SIG-M5 treated with dmso at 0.1 percent for 504 hours (cell line): ENCODE data around the gene FAM13A.
"Not testable (repeated sequence)": the region's sequence is repeated elsewhere in the genome, so short reads cannot be mapped to it uniquely, and the experiment has no call there.

Experiments used
- DNase-seq: peaks from one replicate; lab custom pipeline; 2025; ENCODE audit not compliant: unreplicated experiment; lab: John Stamatoyannopoulos, UW

FAM13A gene

GRCh38 chr4:89000844-89001360 is 56.1 kb downstream of the FAM13A start:
- DNase-seq, result no peak

DNA sequence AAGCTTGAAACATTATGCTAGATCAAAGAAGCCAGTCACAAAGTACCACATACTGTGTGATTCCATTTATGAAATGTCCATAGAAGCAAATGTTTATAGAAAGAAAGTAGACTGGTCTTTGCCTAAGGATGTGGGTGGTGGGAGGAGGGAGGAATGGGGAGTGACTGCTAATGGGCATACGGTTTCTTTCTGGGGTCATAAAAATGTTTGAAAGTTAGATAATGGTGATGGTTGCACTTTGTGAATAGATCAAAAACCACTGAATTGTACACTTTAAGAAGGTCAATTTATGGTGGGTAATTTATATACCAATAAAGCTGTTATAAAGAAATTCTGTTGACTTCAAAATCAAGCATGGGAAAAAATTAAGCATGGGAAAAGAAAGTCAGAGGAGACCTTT is 56.6 kb downstream of the FAM13A start:
- no peak for DNase-seq

DNA sequence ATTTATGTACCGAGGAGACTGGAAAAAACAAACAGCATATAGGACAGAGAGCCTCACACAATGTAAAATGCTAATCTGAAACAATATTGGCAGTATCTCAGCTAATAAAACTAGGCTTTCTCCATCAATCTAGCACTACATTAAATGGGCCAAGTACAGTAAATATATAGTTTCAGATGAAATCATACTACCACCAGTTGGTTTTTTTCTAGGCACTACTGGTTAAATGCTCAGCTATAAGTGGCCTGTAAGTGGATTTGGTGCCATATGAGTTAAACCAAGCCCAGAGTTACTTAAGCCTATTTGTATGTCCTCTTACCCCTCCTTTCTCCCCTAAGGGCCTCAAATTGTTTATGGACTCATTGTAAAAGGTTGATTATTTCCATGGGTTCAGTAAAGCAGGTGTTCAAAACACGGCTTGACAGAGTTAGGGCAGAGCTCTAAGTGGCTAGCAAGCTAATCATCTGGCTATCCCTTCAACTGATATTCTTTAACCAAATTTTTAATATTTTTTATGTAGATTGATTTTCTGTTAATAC is 57.5 kb downstream of the FAM13A start:
- DNase-seq, result no peak

DNA sequence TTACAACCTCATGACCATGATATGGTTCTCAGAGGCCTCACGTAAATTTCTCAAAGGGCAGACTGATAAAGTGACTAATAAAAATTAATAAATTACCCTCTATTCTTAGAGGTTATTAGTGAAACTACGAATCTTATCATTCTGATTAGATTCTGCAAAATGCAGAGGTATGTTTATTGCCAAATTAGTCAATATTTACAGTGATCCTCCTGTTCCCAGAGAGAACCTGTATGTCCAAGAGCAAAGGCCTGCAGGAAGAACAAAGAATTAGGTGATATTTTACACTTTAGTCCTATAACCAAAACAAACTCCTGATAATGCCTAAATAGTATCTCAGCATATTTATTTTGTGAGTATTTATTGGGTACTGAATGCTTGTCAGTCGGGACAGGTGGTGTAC is 58.1 kb downstream of the FAM13A start:
- no peak for DNase-seq

- no peak for DNase-seq
Observed at GRCh38 chr4:88998001-88998400, 59.0 kb downstream of the FAM13A start.

DNA sequence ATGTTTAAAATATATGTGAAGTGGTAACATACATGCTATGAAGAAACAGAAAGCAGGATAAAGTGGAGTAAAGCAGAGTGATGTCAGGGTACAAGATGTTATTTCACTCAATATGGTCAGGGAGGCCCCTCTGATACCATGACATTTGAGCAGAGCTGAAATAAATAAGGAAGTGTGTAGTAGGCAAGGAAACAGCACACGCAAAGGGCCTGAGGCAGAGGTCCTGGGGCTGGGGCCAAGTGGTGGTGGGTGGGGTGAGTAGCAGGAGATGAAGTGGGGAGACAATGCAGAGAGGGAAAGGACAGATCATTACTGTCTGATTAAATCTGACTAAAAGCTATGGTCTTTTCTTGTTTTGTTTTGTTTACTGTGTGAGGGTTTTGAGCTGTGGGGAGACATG is 61.1 kb downstream of the FAM13A start:
- no peak for DNase-seq

DNA sequence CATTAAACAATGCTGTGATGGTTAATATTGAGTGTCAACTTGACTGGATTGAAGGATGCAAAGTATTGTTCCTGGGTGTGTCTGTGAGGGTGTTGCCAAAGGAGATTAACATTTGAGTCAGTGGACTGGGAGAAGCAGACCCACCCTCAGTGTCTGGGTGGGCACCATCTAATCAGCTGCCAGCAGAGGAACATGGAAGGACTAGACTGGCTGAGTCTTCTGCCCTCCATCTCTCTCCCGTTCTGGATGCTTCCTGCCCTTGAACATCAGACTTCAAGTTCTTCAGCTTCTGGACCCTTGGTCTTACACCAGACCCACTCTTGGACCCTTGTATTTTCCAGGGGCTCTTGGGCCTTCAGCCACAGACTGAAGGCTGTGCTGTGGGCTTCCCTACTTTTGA is 61.7 kb downstream of the FAM13A start:
- DNase-seq, result not testable (repeated sequence)

DNA sequence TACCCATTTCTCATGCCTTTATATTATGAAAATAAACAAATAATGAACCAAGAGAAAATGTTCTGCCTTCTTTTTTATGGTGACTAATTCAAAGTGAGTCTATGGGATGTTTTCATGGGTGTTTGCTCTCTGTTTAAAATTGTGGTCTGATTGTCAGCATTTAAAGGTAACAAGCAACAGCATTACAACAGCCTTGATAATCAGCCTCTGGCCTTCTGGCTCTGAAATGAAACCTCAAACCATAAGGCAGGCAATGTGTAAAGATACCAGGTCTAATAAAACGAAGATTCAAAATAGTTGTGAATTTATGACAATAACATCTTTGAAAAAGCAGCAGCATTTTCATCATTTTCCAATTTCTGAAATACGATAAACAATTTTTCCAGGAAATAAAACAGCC is 63.7 kb downstream of the FAM13A start:
- no peak for DNase-seq

DNA sequence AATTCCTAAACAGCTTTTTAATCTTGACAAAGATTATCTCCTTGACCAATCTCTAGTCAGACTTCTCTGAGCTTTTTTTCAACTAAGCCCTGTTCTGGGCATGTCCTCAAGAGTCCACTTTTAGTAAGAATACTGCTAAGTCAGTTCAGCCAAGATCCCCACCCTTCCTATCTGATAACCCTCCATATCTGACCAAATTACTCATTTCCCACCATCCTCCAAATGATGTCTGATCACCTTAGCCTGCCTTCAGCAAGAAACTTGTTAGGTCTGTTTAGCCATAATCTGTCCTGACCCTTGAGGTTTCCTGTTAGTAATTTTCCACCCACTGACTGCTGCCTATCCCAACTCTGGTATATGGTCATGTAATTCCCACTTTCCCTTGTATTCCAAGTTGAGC is 65.2 kb downstream of the FAM13A start:
- no peak for DNase-seq

- no peak for DNase-seq
Observed at GRCh38 chr4:88989990-88990389, 67.0 kb downstream of the FAM13A start.

GRCh38 chr4:88985088-88985773 is 71.8 kb downstream of the FAM13A start:
- DNase-seq, result no peak

DNA sequence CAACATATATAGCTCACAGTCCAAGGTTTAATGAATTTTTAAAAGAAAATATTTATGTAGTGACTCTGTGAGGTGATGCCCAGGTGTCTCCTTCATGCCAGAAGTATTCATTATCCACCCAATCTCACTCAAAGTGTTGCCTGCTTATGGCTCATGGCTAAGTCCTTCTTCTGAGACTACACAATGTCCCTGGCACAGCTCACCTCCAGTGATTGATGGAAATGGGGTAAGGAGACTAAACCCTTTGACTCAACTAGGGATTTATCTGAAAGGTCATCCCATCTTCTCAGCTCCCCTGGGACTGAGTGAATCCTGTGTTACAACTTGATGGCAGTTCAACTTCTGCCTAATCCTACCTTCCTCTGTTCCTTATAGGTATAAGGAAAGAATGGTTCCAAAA is 74.2 kb downstream of the FAM13A start:
- no peak for DNase-seq

DNA sequence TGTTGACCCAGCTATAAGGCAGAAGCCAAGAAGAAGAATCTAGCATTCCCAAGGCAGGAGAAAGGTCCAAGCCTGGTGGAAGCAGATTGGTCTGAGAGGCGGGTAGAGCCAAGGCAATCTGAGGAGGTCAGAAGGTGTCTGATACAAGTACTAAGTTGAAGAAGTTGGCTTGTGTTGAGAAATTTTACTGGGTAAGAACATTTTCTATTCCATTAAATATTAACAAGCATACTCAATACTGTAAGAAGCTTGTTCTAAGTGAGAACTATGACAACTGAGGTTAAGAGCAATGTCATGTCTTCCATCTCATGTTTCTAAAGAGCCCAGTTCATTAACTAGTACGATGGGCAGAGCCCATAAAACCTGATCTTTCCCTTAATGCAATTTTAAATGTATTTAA is 75.0 kb downstream of the FAM13A start:
- no peak for DNase-seq

- DNase-seq, result no peak
Observed at GRCh38 chr4:88981556-88981955, 75.4 kb downstream of the FAM13A start.

DNA sequence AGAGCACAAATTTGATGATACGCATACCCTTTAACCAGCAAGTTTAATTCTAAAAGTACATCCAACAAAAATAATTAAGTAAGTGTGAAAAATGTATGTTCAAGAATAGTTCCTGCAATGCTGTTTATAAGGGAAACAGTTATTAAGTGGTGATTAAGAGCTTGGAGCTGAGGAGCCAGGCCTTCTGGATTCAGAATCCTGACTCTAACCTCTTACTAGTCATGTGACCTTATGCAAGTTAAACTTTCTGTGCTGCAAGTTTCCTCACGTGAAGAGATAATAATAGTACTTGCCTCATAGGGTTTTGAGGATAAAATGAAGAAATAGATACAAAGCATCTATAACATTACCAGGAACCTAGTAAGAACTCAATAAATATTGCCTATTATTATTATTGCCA is 77.7 kb downstream of the FAM13A start:
- no peak for DNase-seq

DNA sequence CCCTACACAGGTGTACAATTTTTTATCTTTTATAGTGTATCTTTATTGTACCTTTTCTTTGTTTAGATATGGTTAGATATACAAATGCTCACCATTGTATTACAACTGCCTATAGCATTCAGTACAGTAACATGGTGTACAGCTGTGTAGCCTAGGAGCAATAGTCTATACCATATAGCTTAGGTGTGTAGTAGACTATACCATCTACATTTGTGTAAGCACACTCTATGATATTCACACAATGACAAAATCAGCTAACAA is 80.3 kb downstream of the FAM13A start:
- DNase-seq, result no peak

DNA sequence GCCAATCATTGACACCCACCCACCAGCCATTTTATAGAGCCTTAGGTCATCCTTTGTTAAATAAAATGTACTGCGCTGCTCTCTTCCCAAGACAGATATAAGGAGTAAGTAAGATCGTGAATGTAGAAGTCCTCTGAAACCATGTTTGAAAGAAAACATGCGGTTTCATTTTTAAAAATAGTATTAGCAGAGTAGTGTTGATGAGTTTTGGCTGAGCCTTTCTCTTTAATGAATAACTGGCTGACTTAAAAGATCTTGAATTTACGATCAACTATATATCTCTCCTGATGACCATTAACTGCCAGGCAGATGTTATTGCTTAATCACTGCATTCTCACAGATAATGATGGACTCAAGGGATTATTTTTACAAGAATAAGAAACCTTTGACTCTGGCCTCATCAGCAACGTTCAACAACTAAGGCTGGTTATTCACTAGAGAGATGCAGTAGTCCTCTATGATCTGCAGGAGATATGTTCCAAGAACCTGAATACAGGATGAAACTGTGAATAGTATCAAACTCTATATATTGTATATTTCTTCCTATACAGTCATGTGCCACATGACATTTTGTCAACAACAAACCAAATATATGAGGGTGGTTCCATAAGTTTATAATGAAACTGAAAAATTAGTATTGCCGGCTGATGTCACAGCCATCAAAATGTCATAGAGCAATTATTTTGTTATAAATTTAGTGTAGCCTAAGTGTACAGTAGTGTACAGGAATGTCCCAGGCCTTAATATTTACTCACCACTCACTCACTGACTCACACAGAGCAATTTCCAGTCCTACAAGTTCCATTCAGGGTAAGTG is 80.8 kb downstream of the FAM13A start:
- no peak for DNase-seq

GRCh38 chr4:88971536-88971935 is 85.4 kb downstream of the FAM13A start:
- DNase-seq, result no peak

DNA sequence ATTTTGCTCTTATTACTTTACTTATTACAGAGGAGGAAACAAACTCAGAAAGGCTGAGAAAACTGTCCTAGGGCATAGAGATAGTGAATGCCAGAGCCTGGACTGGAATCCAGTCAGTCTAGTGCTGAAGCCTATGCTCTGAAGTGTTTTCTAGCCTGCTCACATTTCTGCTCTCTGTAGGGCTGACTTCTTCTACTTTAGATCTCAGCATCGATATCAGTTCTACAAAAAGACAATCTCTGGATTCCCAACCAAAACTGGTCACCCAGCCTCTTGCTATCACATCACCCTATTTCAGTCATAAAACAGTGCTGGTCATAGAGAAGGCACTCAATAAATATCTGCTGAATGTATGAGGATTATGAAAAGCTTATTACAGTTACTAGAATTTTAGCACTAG is 87.2 kb downstream of the FAM13A start:
- no peak for DNase-seq

DNA sequence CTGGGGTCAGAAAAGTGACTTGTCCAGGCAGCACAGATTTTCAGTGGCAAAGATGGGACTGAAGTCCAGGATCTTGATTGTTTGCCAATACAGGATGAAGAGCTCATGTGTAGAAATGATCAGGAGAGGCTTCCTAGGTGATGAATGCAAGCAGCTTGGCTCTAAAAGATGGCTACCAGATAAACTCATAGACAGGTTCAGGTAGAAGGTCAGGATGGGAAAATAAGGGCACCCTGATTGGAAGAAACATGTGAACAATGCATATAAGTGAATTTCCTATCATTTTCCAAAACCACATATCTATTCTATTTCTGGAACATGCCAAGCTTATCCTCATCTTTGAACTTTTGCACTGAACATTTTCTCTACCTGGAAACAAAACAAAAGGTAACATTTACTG is 87.7 kb downstream of the FAM13A start:
- no peak for DNase-seq

GRCh38 chr4:88967883-88968331 is 89.1 kb downstream of the FAM13A start:
- DNase-seq, result peak; percentile 24

- DNase-seq, result no peak
Observed at GRCh38 chr4:88965053-88965452, 91.9 kb downstream of the FAM13A start.
